NCI-H446 (cell line): ENCODE data around the gene OR11H1.
"Not testable (repeated sequence)": the region's sequence is repeated elsewhere in the genome, so short reads cannot be mapped to it uniquely, and the experiment has no call there.

Experiments
- DNase-seq, 2 experiments: peaks; one replicate each; lab custom pipeline; 2025; lab: John Stamatoyannopoulos, UW

Gene OR11H1, protein sequence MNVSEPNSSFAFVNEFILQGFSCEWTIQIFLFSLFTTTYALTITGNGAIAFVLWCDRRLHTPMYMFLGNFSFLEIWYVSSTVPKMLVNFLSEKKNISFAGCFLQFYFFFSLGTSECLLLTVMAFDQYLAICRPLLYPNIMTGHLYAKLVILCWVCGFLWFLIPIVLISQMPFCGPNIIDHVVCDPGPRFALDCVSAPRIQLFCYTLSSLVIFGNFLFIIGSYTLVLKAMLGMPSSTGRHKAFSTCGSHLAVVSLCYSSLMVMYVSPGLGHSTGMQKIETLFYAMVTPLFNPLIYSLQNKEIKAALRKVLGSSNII

DNA sequence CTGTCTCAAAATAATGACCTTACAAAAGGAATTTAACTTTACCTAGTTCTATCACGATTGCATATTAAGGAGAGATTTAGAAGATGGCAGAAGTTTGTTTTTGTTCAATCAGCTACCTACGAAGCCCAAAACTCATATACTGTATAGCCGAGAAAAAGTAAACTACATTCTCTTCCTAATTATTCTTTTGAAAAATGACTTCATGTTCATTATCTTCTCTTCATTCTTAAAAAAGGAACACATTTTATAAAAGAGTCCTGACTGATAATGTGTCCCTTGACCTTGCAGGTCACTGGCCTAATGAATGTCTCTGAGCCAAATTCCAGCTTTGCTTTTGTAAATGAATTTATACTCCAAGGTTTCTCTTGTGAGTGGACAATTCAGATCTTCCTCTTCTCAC lies at the start of gene OR11H1:
OR11H1 (plus strand) TSS at position 301 of the 400 bp plus-strand sequence; CDS start at position 301, 0 bp downstream.
- not testable (repeated sequence) for DNase-seq

DNA sequence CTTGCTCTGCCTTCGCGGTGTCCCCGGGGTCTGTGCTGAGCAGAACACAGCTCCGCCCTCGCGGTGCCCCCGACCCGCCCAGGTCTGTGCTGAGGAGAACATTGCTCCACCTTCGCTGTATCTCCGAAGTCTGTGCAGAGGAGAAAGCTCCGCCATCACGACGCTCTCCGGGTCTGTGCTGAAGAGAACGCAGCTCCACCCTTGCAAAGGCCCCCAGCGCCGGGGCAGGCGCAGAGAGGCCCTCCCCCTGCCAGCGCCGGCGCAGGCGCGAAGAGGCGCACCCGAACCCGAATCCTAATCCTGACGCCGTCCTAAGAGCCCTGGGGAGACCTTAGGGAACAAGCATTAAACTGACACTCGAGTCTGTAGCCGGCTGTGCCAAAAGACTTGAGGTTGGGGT lies 18.0 kb upstream of the OR11H1 start:
- not testable (repeated sequence) for DNase-seq

DNA sequence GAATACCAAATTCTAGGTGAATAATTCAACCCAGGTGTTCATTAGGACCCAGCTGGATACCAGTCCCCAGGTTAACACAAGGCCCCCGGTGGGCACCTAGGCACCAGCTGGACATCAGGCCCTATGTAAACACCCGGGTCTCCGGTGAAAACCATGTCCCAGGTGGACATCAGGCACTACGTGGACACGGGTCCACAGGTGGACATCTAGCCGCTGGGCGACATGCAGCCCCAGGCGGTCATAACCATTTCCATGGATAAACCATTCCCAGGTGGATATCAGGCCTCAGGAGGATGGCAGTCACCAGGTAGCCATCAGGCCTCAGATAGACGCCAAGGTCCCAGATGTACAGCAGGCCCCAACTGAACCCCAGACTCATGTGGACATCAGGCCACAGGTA lies 12.1 kb upstream of the OR11H1 start:
- DNase-seq = not testable (repeated sequence)

DNA sequence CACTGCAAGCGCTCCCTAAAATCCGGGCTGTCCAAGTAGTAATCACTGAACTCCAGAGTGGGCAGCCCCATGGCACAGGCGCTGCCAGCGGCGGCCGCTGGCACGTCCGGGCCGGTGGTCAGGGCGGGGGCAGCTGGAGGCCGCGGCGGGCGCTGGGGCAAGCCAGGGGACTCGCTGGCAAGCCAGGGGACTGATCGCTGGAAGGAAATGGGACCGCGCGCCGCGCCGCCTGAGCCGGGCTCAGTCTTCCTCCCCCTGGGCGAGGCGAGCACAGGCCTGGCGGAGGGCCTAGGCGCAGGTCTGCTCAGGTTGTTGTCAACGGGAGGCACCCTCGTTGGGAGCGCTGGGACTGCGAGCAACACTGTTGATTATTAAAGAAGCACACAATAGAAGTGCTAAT lies 25.8 kb downstream of the OR11H1 start:
- DNase-seq = not testable (repeated sequence)

DNA sequence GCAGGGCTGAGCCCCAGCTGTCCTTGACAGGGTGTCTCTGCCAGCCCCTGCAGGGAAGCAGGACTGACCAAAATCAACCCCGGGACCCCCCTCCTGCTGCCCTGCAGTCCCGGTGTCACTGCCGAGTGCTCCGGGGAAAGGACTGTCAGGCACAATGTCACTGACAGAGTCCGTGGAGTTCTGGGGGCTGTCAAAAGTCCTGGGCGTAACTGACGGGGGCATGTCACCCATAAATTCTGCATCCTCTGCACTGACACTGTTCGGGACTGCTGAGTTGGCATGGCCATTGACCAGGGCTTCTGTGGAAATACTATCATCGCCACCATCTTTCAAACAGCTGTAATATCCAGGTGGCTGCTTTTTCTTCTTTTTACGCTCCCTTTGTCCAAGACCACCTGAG lies 35.5 kb downstream of the OR11H1 start:
- not testable (repeated sequence) for DNase-seq

DNA sequence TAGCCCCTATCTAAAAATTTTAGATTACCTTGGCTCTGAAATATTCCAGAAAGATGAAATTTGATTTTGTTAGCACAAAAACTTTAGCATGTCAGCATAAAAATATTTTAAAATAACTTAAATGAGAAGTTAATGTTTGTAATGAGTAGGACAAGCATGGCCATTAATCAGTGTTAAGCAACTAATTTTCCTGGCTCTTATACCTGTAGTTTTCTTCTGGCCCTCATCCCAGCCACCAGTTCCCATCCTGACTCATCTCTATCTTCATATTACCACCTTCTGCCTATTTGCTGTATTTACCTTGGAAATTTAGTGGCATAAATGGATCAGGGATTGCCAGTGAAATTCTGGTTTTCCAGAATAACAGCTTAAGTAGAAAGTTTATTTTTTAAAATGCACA lies 37.1 kb downstream of the OR11H1 start:
- DNase-seq = not testable (repeated sequence)
